Thyroid gland (tissue), 4 donors: Measurements from ENCODE around the gene ADAMTS9.

Experiments used
- POLR2A ChIP-seq, 2 donors: fragments of 450-650 bp; IDR thresholded peaks; one replicate each; pipeline ENCODE4 v1.6.1; 2017; ENCODE audit warnings: antibody characterized with exemption in 2 of 2, mild to moderate bottlenecking in 2 of 2, moderate library complexity in 1 of 2
- TF ChIP-seq, protein P1 (sequence below), 6 experiments: fragments of 200-600 bp in 3 of 6; fragments of 450-650 bp in 3 of 6; sonication (generic) in 3 of 6; IDR thresholded peaks; one replicate each; pipeline ENCODE4 v1.5.1; 2016 to 2019; ENCODE audit warnings: antibody characterized with exemption in 6 of 6, mild to moderate bottlenecking in 2 of 6, inconsistent platforms in 1 of 6, moderate library complexity in 1 of 6

DNA sequence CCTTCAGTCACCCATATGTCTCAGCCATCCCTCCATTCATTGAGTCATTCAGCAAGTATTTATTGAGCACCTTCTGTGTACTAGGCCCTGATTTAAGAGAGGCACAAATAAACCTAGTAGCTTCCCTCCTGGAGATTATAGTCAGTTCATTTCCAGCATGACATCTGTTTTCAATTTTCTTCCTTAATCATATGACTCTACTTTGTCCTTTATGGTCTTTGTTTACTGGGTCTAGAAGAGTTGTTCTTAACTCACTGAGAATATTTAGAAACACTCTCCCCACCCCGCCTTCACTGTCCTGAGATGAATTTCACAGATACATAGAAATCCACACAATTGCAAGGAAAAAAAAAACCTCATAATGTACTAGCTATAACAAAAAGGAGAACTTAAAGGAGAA lies 44.8 kb upstream of the ADAMTS9 start:
- TF ChIP-seq, protein P1, sequence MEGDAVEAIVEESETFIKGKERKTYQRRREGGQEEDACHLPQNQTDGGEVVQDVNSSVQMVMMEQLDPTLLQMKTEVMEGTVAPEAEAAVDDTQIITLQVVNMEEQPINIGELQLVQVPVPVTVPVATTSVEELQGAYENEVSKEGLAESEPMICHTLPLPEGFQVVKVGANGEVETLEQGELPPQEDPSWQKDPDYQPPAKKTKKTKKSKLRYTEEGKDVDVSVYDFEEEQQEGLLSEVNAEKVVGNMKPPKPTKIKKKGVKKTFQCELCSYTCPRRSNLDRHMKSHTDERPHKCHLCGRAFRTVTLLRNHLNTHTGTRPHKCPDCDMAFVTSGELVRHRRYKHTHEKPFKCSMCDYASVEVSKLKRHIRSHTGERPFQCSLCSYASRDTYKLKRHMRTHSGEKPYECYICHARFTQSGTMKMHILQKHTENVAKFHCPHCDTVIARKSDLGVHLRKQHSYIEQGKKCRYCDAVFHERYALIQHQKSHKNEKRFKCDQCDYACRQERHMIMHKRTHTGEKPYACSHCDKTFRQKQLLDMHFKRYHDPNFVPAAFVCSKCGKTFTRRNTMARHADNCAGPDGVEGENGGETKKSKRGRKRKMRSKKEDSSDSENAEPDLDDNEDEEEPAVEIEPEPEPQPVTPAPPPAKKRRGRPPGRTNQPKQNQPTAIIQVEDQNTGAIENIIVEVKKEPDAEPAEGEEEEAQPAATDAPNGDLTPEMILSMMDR (IDR thresholded peaks at IDR 0.05), result no peak
- no peak for TF ChIP-seq POLR2A (IDR thresholded peaks at IDR 0.05)
